Muscle of arm (tissue), 12 donors: ENCODE measurements around the gene GPM6B. TPM values are rescaled to one million over a fixed set of nuclear protein-coding genes. Genes with fewer than 3 reads are reported as not detected.

Source experiments
- DNase-seq: peaks from one replicate; pipeline ENCODE4 v3.0.0-alpha.2; 2013
- polyA plus RNA-seq, 12 donors: library from polyadenylated mRNA; unstranded; fragments of 120-200 nt; gene quantifications; one replicate each; pipeline ENCODE4 v1.2.1, GENCODE V29; 2013; ENCODE audit not compliant: insufficient read length in 12 of 12

Gene GPM6B
- polyA plus RNA-seq, 12 donors = 15.8 to 392 (median 23.7) TPM

DNA sequence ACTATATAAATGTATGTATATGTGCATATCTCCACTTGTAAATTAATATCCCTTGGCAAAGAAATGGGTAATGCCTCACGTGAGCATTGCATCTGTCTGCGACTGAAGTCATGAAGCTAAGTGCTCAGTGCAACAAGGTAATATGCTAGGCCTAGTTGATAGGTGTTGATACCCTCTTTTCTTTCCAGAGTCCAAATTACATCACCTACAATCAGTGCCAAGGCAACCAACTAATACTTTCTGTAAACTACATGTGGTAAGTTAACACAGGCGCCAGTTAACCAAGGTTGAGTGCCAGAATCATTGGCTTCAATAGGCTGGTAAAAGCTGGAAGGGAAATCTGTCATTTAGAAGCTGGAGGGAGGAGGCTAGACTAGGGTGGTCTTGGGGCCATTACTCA lies 41.1 kb downstream of the GPM6B start:
- no peak for DNase-seq

DNA sequence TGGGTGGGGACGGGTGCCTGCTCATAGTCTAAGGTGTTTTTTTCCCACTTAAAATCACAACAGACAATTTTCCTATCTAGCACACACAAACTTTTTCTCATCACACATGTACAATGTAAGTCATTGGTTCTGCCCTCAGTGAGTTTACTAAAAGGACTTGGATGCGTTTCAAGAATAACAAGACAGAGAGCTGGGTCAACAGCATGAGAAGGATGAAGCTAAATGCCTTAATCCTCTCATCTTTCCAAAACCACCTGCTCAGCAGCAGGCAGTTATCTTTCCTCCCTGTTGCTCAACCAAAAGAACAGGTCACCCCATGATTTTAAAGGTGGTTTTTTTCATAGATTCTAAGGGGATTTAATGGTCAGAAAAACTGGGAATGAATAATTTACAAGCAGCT lies 42.2 kb downstream of the GPM6B start:
- DNase-seq = no peak

DNA sequence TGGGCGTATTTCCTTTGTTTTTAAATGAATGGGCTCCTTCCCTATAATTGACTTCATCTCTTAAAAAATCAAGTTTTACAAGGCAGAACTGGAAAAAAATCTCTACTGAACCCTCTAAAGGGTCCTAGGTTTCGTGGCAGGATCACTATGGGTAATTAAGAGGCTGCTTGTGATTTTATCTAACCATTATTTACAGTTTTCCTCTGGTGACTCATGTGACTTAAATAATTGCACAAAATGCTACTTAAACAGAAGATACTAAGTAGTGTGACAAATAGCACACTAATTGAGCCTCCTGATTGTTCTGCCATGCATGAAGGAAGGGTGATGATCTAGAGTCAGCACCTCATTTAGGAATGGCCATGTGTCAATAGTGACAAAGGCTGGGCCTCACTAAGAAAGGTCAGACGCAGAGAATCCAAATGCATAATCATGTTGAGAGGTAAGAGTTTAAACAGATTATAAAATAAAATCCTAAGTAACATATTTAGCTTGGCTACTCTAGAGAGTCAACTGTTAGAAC lies 46.8 kb downstream of the GPM6B start:
- DNase-seq = no peak

DNA sequence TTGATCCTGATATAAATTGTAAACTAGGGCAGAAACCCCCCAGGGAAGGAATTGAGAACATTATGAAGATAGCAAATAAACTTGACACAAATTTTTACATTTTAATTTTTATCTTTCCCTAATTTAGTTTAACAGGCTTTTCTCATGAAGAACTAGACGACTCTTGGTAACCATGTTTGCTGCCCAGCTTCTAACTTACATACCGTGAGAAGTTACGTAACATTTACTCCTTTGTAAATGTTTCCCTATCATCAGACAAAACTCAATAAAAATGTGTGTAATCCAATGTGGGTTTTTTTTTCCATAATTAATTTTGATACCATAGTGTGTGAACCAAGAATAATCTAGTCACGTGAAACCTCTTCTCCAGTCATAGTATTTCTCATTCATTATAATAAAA lies 48.0 kb downstream of the GPM6B start:
- DNase-seq = no peak

DNA sequence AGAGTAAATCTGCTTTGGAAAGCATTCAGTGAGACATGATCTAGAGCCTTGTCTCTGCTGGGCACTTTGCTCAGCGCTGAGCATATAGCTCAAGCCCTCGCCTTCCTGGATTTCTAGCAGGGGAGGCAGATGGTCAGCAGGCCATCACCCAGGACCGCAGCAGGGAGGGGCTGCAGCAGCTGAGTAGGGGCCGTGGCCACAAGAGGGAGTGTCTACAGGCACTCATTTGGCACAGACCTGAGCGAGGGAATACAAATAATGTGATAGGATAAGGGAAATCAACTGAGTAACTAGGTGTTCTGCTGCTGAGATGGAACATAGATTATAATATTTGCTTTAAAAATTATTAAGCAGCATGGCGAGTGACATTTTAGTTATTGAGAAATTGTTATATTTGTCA lies 52.1 kb downstream of the GPM6B start:
- DNase-seq = no peak

DNA sequence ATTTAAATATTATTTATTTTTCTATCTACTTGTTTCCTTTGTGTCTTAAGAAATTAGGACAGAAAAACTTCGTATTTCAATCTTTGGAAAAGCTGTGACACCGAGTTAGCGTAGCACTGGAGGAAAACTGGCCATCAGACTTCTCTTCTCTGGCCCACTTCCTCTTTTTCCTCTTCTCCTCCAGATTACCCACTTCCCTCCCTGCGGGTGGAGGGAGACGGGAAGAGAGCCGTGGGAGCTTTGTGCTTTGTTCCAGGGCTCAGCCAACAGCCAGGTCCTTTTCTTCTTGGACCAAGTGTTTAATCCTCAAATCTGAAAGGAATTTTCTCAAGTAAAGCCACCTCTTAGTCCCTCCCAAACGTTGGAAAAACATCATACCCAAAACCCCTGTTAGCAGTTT lies 52.6 kb downstream of the GPM6B start:
- no peak for DNase-seq

DNA sequence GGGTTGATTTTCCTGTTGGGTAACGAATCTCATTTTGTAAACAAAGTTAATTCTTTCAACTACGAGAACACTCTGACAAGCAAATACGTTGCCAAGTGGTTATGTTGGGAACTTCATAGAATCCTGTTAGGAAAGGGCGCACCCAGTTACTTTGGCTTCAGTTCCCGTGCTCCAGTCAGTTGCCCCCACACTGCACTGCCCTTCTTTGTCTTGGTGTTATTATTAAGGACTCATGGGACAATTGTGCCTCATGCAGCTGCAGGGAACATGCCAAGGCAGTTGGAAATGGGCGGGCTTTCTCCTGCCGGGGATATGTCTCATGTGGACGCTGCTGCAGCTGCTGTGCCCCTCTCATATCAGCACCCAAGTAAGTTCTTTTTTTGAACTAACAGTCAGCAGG lies 53.4 kb downstream of the GPM6B start:
- no peak for DNase-seq

DNA sequence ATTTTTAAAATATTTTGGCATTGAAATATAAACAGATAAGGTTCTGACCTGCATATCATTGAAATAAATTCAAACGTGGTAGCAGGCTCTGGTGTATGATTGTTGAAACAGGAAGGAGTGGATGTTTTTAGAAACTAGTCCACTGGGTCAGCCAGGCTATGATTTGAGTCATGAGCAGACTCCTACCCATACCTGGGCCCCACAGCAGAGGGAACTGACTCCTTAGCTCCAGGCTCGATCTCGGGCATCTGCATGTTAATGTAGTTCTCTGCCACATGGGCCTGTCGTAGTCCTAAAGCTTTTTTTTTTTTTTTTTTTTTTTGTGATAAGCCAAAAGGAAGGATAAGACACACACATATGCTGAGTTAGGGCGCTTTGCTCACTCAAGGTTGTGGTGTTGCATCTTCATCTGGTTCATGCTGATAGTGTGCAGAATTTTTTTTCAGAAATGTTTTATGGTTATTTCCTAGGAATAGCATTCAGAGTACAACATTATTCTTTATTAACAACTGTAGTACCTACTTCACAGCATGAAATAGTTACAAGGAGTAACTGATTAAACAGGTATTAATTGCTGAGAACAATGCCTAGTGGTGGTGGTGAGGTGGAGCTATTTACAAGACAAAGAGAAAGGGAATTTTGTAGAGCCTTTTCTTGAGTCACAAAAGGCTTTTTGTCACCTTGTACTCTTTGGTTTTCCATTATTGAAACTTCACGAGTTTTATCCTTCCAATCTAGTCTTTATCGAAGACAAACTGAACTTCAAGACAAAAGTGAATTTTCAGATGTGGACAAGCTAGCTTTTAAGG lies 55.1 kb downstream of the GPM6B start:
- DNase-seq = no peak

DNA sequence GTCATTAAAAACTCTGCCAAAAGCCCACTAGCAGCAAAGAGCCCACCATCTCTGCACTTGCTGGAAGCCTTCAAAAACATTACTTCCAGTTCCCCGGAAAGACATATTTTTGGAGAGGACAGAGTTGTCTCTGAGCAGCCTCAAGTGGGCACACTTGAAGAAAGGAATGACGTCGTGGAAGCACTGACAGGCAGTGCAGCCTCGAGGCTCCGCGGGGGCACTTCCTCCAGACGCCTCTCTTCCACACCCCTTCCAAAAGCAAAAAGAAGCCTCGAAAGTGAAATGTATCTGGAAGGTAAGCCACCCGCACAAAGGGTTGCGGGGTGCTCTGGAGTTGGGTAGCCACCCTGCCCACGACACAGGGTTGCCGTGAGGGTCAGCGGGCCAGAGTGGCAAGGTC lies 56.5 kb downstream of the GPM6B start:
- no peak for DNase-seq

DNA sequence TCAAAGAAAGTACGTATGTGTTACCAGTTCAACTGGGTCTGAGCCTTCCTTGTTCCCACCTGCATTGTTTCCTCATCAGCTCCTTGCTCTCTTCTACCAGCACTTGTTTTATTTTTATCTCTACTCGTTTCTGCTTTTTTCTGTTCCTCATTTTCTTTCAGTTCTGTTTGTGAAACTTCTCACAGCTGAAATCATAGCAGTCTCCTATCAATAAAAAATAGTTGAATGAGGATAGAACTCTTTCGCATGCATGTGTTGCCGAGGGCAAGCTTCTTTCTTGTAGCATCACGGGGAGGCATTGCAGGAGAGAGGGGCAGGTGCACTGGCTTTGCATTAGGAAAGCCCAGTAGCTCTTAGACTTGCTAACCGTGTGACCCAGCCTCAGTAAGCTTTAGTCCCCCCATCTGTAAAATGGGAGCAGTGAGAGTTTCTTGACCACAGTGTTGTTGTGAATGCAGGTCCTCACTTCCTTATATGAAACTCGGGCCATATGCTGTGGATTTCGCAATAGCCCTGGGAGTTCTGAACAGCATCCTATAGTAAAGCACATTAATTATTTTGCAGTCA lies 57.7 kb downstream of the GPM6B start:
- no peak for DNase-seq

DNA sequence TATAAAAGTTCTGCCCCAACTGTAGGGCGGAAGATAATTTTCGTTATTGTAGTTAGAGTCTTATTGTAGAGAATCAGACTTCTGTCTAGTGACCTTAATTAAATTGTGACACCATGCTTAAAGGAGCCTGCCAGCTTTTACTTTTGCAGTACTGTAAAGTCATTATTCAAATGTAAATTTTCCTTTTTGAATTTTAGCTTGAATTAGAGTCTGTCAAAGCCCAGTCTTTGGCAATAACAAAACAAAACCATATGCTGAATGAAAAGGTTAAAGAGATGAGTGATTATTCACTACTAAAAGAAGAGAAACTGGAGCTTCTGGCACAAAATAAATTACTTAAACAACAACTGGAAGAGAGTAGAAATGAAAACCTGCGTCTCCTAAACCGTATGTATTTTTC lies 60.5 kb downstream of the GPM6B start:
- DNase-seq = no peak

DNA sequence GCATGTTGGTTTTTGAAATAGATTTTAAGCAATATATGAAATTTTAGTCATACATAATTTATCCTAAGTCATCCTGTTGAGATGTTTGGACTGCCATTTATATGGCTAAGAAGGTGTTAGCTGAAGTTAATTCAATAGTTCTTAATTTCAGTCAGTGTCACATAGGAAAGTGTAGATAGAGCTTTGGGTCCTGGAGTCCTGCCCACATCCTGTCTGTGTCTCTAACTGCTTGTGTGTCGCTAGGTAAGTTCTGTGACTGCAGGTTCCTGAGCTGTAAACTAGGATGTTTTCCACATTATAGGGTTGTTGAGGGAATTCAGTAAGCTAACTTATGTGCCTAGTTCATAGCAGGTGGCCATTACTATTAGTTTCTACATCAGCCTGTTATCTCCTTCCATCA lies 61.6 kb downstream of the GPM6B start:
- DNase-seq = no peak

DNA sequence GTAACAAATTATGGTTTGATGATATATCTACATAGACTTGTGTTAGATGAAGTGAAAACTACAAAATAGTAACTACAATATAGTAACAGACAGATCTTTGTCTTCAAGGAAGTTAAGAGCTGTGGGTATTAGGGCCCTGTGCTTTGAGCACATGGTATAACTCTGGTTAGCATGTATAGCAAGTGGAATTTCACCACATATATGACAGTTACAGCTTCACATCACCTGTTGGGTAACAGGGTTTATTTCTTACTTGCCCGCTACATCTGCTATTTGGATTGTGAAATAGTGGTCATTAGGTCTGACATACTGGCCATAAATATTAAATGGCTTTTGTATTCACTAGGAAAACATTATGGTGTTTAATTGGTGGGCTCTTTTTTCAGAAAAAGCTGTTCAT lies 62.1 kb downstream of the GPM6B start:
- DNase-seq = no peak

DNA sequence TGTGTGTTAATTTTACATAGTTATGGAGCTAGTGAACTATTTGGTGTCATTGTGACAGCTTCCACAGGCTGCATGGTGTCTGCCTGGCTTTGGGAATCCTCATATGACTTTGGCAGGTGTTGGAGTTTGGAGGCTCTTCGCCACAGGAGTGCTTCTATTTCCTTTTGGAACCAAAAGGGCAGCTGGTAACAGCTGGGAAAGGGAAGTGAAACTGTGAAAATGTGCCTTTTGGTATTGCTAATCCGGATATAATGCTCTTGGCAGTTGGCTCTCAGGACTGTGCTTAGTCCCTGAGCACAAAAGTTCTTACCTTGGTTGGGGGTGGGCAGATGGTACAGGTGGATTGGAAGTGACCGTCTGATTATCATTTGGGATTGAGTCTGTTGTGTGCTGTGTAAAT lies 64.2 kb downstream of the GPM6B start:
- DNase-seq = no peak

DNA sequence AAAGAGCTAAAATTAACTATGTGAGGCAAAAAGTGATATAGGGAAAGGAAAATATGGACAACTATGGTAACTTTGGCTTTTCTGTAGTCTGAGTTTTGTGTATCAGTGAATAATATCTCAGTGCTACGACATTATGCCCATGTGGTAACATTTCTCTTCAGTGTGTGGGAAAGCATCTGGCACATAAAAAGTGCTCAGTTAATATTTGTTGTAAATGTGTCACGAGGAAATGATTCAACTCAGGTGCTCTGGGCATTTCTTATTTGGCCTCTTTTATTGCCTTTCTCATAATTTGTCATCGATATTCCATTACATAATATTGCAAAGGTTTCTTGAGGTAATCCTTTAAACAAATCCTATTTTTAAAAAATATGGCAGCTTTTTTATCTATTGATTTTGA lies 64.8 kb downstream of the GPM6B start:
- DNase-seq = no peak

DNA sequence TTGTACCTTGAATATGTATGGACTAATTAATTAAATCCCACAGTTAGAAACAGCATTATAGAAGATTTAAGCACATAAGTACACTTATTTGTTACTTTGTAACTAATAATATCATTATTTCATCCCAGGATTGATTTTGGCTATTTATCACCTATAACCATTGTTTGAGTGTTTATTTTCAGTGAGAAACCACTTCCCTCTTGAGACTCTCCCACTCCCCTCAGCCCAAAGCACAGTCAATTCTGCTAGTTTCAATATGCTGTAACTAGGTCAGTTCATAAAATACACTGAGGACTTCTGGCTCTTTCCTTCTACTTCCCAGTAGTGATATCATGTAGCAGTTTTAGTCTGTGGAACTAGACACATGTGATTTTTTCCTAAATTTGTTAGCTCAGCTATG lies 66.1 kb downstream of the GPM6B start:
- DNase-seq = no peak

DNA sequence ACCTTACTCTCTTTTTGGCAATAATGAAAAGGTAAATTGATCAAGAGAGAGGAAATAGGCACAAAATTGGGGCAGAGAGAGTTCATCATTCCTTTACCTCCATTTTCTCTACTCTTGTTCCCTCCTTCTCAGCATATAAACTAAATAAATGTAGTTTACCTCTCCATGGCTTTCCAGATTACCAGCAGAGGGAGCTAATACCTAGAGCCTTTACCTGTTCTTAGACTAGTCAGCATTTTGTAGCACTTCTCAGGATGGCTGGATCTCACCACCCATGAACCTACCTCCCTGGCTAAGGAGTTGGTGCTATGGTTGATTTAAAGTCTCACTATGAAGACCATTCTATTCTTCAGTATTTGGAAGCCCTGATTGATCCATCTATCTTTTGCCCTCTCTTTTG lies 66.7 kb downstream of the GPM6B start:
- no peak for DNase-seq

DNA sequence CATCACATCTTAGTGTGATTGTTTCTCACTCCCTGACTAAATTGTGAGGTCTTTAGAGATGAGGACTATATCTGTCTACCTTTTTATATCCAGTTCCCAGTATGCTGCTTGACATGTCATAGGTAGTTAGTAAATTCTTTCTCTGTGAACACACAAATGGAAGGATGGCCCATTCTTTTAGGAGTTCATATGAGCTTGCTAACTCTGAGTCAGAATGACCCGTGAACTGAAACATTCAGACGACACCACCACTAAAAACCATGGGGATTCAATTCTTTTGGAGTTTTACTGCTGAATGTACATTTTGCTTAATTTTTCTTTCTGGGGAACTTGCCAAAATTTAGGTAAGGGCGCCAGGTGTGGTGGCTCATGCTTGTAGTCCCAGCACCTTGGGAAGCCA lies 68.4 kb downstream of the GPM6B start:
- DNase-seq = no peak

DNA sequence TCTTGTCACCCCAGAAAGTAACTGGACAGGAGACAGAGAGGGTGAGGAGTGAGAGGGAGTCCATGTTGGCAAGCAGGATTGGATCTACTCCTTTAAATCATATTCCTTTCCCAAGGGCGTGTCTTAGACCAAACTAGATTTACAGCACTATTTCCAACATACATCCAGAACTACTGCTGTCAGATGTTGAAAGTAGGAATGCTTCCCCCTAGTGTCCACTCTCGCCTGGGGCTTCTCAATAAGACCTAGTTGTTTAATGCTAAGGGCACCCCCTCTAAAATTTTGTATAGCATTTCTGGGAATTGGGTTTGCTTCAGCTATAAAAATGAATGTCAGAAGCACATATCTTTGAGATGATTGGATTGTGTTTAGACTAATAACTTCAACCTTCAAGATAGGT lies 69.1 kb downstream of the GPM6B start:
- no peak for DNase-seq

DNA sequence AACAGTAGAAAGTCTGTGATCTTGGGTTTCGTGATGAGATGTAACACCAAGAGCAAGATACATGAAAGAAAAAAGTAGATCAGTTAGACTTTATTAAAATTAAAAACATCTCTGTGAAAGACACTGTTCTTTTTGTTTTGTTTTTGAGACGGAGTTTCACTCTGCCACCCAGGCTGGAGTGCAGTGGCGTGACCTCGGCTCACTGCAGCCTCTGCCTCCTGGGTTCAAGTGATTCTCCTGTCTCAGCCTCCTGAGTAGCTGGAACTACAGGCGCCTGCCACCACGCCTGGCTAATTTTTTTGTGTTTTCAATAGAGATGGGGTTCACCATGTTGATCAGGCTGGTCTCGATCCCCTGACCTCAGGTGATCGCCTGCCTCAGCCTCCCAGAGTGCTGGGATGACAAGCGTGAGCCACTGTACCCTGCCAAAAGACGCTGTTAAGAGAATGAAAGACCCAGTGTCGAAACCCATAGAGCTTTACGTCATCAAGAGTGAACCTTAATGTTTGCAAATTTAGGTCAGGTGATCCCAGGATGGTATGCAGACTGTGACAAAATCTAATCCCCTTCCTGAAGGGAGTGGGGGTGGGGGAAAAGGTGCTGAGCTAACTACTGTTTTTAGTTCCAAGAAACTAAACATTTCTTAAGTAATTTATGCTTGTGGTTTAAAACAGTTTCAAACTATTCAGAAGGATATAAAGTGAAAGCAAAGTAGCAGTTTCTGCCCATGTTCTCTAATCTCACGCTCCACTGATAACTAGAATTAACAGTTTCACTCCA lies 74.3 kb downstream of the GPM6B start:
- no peak for DNase-seq

DNA sequence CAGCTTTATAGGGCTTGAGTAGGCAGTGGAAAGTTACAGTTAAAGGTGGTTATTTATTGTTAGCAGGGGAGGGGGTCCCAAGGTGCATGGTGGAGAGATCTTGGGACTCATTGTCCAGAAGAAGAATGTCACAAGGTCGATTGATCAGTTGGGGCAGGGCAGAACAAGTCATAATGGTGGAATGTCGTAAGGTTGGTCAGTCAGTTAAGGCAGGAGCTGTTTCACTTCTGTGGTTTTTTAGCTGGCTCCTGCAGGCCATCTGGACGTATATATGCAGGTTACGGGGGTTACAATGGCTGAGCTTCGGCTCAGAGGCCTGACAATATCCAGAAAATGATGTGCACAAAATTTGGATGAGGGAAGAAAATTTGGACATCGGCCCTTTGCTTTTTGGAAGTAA lies 75.2 kb downstream of the GPM6B start:
- no peak for DNase-seq

DNA sequence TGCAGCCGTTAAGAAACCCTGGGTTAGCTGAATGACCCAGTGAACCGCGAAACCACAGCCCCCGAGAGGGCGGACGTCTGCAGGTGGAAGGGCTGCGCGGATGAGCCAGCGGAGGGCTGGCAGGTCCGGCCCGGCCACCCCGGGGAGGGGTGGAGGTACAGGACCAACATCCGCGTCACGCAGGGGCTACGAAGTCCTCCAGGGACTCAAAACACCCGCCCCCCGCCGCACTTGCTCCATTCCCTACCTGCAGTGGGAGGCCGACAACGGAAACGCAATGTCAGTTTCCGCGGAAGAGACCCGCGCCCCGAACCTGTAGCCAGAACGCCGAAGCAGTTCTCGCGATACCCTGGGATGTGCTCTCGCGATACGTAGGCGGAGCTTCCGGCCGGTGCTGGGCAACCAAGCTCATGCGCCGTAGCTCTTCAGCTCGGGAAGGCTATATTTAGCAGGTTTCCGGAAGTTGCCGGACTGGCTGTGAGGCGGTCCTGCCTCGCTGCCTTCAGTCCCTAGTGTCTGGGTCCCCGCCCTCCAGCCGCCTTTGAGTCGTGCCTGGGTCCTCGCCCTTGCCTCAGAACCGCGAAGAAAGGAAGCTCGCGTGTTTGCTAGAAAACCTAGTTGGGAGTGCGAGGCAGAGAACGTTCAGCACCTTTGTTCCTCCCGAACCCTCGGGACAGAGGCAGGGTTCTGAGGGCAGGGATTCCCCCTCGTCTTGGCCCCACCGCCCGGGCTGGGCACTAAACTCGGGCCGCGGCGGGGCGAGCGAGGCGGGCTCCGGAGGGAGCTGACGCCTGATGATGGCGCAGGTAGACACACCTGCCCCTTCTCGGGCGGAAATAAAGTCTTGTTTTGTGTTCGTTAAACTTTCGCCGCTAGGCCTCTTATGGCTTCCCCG lies 82.4 kb downstream of the GPM6B start, which contains the start of the genes OFD1 and TRAPPC2:
OFD1 (plus strand) TSS at position 471 of the 895 bp plus-strand sequence; CDS start at position 795, 324 bp downstream.
TRAPPC2 (minus strand) TSS at position 343 of the 895 bp plus-strand sequence. CDS start 14,657 bp downstream, outside the sequence.
- peak; percentile 95 for DNase-seq
